ENCODE measurements around the gene KXD1.

GRCh38 chr19:18589380-18590272 is 32.0 kb downstream of the KXD1 start:
- TF ChIP-seq CTCF (IDR thresholded peaks at IDR 0.05) (peak in 4 of 6 experiments; percentile 11 to 61 (median 56)), POLR2A (IDR thresholded peaks at IDR 0.05) (no peak)

All from Peyer's patch (tissue), 4 donors.